ENCODE data around the gene MCM3AP. TPM values are rescaled to one million over a fixed set of nuclear protein-coding genes. Genes with fewer than 3 reads are reported as not detected.

The MCM3AP gene
- total and polyA plus RNA-seq, 2 experiments from 2014 or later, result 39.6 to 106 TPM

DNA sequence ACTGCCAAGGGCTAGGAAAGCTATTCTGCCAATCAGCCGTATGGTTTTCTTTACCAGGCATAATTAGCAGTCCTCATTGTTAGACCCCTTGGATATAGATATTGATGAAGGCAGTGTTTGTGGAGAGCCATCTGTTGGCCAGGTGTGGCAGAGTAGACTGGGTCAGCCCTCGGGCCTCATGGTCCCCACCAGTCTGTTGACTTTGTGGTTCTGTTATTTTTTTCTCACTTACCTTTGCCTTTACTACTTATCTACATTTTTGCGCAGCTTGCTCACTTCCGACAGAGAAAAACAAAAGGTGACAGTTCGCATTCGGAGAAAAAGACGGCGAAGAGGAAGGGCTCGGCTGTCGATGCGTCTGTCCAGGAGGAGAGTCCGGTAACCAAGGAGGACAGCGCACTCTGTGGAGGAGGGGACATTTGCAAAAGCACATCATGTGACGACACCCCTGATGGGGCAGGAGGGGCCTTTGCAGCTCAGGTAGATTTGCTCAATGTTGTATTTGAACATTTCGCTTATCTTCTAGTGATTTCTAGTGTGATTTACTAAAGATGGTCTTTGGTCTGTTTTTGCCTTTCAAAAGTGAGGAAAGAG lies 40.8 kb upstream of the MCM3AP start:
- H3K4me1 ChIP-seq (ENCODE audit: low read depth), result peaks cover 10% of the 10 kb centered on the region
- DNase-seq (ENCODE audit: low read depth in 1 of 2, low spot score in 1 of 2), result no peak
- no peaks in the 10 kb centered on the region for H3K27me3 ChIP-seq
- peaks cover 8% of the 10 kb centered on the region for H3K36me3 ChIP-seq
- no peak overlapping the region for H3K27ac ChIP-seq
- no peaks in the 10 kb centered on the region for H3K9me3 ChIP-seq (ENCODE audit: low read depth)
- TF ChIP-seq, protein P1, sequence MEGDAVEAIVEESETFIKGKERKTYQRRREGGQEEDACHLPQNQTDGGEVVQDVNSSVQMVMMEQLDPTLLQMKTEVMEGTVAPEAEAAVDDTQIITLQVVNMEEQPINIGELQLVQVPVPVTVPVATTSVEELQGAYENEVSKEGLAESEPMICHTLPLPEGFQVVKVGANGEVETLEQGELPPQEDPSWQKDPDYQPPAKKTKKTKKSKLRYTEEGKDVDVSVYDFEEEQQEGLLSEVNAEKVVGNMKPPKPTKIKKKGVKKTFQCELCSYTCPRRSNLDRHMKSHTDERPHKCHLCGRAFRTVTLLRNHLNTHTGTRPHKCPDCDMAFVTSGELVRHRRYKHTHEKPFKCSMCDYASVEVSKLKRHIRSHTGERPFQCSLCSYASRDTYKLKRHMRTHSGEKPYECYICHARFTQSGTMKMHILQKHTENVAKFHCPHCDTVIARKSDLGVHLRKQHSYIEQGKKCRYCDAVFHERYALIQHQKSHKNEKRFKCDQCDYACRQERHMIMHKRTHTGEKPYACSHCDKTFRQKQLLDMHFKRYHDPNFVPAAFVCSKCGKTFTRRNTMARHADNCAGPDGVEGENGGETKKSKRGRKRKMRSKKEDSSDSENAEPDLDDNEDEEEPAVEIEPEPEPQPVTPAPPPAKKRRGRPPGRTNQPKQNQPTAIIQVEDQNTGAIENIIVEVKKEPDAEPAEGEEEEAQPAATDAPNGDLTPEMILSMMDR (IDR thresholded peaks at IDR 0.05; ENCODE audit: low read depth, low read length), result no peak
- no peak overlapping the region for H3K4me3 ChIP-seq

DNA sequence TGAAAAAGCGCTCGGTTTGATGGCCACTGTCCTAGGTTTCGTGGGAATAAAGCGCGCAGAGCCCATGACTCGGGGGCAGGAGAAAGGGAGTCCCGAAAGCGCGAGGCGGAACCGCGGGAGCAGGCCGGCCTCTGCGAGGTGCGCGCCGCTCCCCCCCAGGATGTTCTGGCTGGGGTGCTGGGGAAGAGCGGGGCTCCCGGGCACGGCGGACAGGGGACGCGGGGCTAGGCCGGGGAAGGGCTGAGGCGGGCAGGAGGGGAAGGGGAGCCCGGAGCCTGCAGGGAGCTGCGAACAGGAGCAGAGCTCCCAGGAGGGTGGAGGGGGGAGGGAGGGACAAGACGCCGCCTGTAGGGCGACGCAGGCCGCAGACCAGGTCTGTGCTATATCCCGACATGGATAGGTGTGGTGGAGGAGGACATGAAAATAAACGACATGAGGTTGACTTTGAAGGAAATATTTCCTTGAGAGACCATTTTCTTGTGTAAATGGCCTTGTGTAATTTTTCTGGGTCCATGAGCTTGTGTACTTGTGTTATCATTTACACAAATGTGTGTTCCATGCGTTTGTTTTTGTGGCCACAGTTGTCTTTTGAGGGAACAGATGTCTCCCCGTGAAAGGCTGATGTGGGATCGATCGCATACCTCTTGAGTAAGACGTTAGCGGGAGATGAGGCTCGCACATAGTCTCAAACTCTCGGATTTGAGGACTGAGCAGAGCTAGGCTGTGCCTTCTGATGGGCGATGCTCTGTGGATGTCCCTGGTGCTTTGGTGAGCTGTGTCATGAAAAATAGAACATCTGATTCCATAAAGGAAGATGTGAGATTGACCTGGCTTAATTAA lies 39.9 kb upstream of the MCM3AP start:
- TF ChIP-seq, protein P1 (IDR thresholded peaks at IDR 0.05; ENCODE audit: low read depth, low read length), result peak; percentile 26
- peak; percentile 62 to 76 for DNase-seq (ENCODE audit: low read depth in 1 of 2, low spot score in 1 of 2)

DNA sequence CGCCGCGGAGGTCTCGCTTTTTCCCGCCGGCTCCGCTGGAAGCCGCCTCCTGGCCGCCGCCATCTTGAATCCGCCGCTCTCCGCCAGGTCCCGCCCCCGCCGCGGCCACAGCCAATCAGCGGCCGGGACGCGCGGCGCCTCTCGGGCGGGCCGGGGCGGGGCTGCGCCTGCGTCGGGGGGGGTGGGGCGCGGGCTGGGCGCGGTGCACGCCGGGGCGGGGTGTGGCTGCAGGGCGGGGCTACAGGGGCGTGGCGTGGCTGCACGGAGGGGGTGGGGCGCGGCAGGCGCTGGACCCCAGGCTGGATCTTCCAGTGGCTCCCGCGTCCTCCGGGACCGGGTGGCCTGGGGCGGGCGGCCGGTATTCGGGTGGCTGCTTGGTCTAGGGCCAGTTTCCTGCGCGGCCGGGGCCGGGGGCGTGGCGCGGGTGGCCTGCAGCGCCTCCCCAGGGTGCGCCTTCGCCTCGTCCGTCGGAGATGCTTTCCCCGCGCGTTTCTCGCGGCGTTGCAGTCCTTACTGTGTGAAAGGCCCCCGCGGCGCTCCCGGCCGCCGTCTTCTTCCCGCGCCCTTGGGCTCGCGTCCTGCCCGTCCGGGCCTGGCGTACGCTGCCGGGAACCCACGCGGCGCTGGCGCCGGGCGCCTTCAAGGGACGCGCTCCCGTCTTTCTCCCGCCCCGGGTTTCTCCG lies 39.1 kb upstream of the MCM3AP start:
- peak; percentile 90 to 91 for DNase-seq (ENCODE audit: low read depth in 1 of 2, low spot score in 1 of 2)
- peaks cover 10% of the 10 kb centered on the region for H3K4me1 ChIP-seq (ENCODE audit: low read depth)
- peak overlapping the region; percentile 86 for H3K4me3 ChIP-seq
- TF ChIP-seq, protein P1 (IDR thresholded peaks at IDR 0.05; ENCODE audit: low read depth, low read length), result peak; percentile 14
- peaks cover 2% of the 10 kb centered on the region for H3K36me3 ChIP-seq
- H3K9me3 ChIP-seq (ENCODE audit: low read depth), result no peaks in the 10 kb centered on the region
- H3K27me3 ChIP-seq, result no peaks in the 10 kb centered on the region
- peak overlapping the region; percentile 93 for H3K27ac ChIP-seq

More for the DNA sequence above, 39.9 kb upstream of the MCM3AP start:
- Histone ChIP-seq H3K9me3 (ENCODE audit: low read depth) (no peaks in the 10 kb centered on the region), H3K36me3 (peaks cover 8% of the 10 kb centered on the region), H3K27me3 (no peaks in the 10 kb centered on the region), H3K4me1 (ENCODE audit: low read depth) (peaks cover 10% of the 10 kb centered on the region), H3K4me3 (peak overlapping the region; percentile 86), H3K27ac (peak overlapping the region; percentile 88)

DNA sequence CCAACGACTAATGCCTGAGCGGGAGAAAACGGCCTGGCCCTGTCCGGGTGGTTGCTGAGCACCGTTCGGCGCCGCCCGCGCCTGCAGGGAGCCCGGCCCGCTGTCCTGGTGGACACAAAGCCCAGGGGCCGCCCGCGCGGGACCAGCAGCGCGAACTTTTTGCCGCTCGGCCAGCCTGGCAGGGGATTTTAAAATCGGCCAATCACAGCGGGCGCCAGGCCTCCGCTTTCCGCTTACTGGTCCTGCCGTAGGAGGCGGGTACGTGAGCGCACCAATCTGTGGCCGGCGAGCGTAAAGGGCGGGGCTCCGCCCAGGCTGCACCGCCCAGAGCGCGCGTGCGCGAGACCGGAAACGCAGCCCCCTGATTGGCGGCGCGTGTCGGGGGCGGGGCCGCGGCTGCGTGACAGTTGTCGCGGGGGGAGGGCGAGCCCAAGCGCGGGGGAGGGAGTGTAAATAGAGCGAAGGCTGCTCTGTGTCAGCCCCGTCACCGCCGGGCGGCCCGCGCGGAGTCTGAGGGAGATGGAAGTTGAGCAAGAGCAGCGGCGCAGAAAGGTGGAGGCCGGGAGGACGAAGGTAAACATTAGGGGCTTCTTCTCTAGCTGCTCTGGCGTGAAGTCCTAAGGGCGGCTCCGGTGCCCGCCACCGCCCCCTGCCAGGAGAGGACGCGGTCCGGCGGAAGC lies 38.4 kb upstream of the MCM3AP start, which contains the start of the genes C21orf58 and PCNT:
Gene C21orf58 (minus strand): TSS at position 161 of the 680 bp plus-strand sequence. CDS start 1,132 bp downstream, outside the sequence.
Gene PCNT (plus strand): TSS at position 447 of the 680 bp plus-strand sequence. CDS start 73 bp downstream, at position 520.
- peak; percentile 98 to 99 for DNase-seq (ENCODE audit: low read depth in 1 of 2, low spot score in 1 of 2)
- Histone ChIP-seq H3K36me3 (no peaks in the 10 kb centered on the region), H3K4me1 (ENCODE audit: low read depth) (peaks cover 10% of the 10 kb centered on the region), H3K27me3 (no peaks in the 10 kb centered on the region), H3K9me3 (ENCODE audit: low read depth) (no peaks in the 10 kb centered on the region), H3K4me3 (peak within 1 kb of the TSS; percentile 86), H3K27ac (peak within 1 kb of the TSS; percentile 93)
- TF ChIP-seq, protein P1 (IDR thresholded peaks at IDR 0.05; ENCODE audit: low read depth, low read length), result no peak

DNA sequence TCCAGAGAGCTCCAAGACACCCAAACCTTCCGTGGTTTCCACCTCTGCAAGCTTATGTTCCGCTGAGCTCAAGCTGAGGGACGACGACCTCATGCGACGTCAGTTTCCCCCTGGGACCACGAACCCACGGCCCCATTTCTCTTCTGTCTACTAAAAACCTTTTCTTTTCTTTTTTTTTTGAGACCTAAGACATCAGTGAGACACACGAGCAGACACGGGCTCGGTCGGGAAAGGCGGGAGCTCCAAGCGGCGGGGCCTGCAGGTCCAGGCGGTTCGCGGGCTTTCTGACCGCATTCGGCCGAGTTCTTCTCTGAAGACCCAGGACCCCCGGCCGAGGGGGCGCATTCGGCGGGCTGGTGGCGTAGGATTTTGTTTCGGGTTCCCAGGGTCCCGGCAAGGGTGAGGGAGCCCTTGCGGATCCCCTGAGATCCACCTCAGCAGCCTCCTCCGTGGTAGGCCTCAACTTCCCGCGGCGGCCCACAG lies 37.9 kb upstream of the MCM3AP start:
- peak in 1 of 2 donors; percentile 28 for DNase-seq (ENCODE audit: low read depth in 1 of 2, low spot score in 1 of 2)
- Histone ChIP-seq H3K4me3 (peak overlapping the region; percentile 86), H3K27ac (peak overlapping the region; percentile 65), H3K27me3 (no peaks in the 10 kb centered on the region), H3K36me3 (no peaks in the 10 kb centered on the region), H3K9me3 (ENCODE audit: low read depth) (no peaks in the 10 kb centered on the region), H3K4me1 (ENCODE audit: low read depth) (peaks cover 10% of the 10 kb centered on the region)
- TF ChIP-seq, protein P1 (IDR thresholded peaks at IDR 0.05; ENCODE audit: low read depth, low read length), result no peak
